Stomach (tissue), 4 donors: ENCODE results near the gene SKP1.

Source experiments
- POLR2A ChIP-seq, 4 donors: fragments of 450-650 bp; IDR thresholded peaks; one replicate each; pipeline ENCODE4 v1.6.1; 2016; ENCODE audit warnings: antibody characterized with exemption in 4 of 4, control low read depth in 2 of 4, mild to moderate bottlenecking in 1 of 4, moderate library complexity in 1 of 4
- TF ChIP-seq, protein P1 (sequence below), 7 experiments: fragments of 450-650 bp in 4 of 7; fragments of 200-600 bp in 3 of 7; sonication (generic) in 3 of 7; IDR thresholded peaks; one replicate each; pipeline ENCODE4 v1.5.1; 2016 to 2019; ENCODE audit warnings: antibody characterized with exemption in 7 of 7, control low read depth in 2 of 7, mild to moderate bottlenecking in 1 of 7

DNA sequence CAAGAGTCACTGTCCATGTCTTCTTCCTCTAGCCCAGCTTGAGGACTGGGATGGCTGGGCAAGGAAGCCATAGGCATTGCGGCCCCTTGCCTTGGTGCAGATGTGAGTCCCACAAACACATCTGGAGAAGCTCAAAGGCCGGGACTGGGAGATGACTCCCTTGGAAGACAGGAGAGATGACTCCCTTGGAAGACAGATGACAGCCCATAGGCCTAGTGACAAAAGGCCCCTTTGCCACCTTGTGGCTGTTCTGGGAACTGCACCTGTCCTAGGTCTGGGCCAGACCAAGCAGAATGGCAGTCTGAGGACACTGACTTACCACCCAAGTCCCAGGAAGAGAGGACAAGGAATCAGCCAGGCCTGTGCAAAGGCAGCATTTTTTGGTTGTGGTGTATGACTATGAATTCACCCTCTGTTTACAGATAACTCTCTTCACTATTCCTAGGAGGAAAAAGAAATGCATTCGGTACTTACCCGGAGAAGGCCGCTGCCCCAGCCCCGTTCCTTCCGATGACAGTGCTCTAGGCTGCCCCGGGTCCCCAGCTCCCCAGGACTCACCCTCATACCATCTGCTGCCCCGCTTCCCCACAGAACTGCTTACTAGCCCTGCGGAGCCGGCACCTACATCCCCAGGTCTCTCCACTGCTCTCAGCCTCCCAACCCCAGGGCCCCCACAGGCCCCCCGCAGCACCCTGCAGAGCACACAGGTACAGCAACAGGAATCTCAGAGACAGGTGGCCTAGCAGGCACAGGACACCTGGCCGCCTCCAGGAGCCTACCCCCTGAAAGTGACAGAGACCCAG lies 30.8 kb downstream of the SKP1 start:
- TF ChIP-seq, protein P1, sequence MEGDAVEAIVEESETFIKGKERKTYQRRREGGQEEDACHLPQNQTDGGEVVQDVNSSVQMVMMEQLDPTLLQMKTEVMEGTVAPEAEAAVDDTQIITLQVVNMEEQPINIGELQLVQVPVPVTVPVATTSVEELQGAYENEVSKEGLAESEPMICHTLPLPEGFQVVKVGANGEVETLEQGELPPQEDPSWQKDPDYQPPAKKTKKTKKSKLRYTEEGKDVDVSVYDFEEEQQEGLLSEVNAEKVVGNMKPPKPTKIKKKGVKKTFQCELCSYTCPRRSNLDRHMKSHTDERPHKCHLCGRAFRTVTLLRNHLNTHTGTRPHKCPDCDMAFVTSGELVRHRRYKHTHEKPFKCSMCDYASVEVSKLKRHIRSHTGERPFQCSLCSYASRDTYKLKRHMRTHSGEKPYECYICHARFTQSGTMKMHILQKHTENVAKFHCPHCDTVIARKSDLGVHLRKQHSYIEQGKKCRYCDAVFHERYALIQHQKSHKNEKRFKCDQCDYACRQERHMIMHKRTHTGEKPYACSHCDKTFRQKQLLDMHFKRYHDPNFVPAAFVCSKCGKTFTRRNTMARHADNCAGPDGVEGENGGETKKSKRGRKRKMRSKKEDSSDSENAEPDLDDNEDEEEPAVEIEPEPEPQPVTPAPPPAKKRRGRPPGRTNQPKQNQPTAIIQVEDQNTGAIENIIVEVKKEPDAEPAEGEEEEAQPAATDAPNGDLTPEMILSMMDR (IDR thresholded peaks at IDR 0.05) = peak in 6 of 7 experiments; percentile 45 to 98 (median 94)
- no peak for TF ChIP-seq POLR2A (IDR thresholded peaks at IDR 0.05)
